ENCODE results near the gene CASP7.

CASP7 gene

DNA sequence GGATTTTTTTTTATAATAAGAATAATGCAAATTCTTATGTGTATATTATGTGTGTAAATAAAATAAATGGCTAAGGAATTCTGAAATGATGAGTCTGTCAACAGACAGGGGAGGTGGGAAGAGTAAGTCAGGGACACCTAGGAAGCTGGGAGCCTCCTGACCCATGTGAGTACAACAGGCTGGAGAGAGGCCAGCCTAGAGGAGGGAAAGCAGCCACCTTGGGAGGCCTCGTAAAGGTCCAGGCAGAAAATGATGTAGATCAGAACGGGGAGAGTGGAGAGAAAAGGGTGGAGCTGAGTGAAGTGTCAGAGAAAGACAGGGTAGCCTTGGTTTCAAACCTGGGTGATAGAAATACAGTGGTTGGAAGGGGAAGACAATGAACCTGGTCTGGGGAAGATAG lies 22.8 kb upstream of the CASP7 start:
- TF ChIP-seq GATA3 (IDR thresholded peaks at IDR 0.05; ENCODE audit: low read depth, low read length) (no peak), GATA2 (IDR thresholded peaks at IDR 0.05; ENCODE audit: low read depth, low read length) (no peak)

DNA sequence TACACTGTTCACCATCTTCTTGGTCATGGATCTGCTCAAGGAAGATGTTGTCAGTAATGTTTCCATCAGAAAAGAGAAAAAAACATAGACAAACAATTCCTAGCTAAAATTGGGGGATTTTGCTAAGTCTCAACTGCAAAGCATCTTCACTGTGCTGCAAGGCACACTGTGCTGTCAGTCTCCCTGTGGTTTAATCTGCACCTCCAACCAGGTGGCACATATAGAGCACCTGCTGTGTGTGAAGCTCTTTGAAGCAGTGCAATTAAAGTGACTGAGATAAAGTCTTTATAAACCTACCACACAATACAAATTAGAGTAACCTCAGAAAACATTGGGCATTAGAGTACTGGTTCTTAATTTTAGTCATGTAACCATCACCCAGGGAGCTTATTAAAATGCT lies 22.2 kb upstream of the CASP7 start:
- TF ChIP-seq GATA3 (IDR thresholded peaks at IDR 0.05; ENCODE audit: low read depth, low read length) (no peak), GATA2 (IDR thresholded peaks at IDR 0.05; ENCODE audit: low read depth, low read length) (no peak)

DNA sequence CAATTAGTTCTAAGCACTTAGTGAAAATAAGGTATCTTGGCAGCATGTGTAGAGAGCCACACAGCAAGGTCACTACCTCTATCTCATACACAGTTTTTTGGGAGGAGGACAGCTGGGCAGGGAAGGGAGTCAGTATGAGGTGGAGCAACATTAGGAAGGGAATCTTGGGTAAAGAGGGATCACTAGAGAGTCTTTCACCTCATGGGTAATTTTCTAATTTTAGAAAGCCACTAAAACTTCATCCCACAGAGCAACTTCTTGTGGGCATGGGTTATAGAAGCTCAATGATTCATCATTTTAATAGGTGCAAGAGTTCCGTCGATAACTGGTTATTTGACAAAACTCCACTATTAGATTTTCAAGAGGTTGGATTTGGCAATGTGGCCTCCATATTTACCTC lies 18.4 kb upstream of the CASP7 start:
- TF ChIP-seq GATA3 (IDR thresholded peaks at IDR 0.05; ENCODE audit: low read depth, low read length) (no peak), GATA2 (IDR thresholded peaks at IDR 0.05; ENCODE audit: low read depth, low read length) (no peak)

DNA sequence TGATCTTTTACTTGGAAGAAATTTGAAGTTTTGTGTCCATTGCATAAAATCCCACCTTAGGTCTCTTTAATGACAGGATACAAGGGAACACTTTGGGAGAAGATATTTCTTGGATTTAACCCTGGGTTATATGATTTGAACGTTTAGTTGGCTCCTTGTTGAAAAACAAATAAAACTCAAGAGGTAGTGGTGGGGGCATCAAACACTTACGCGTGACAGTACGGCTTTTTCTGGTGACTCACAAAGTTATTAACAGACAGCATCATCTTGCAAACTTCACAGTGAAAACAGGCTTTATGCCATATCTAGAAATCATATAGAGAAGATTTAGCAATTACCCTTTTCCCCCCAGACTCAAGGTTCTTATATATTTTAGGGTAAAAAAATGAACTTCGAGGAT lies 16.6 kb upstream of the CASP7 start:
- TF ChIP-seq GATA2 (IDR thresholded peaks at IDR 0.05; ENCODE audit: low read depth, low read length) (no peak), GATA3 (IDR thresholded peaks at IDR 0.05; ENCODE audit: low read depth, low read length) (no peak)

DNA sequence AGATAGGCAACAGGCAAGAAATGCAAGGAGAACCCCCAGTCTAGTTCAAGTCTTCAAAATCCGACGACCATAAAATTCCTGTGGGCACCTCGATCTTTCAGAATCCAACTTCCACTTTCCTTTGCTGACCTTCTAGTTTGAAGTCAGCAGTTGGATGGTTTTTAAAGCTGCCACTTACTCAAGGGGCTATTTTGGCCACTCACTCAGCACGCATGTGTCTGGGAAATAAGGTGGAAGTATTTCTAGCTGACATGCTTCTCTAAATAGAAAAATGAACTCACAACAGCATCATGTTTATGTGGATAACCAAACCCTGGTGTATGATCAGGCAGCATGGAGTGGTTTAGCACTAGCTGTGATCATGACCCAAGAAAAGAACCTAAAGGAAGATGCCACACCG lies 15.8 kb upstream of the CASP7 start, which contains the start of gene NRAP:
NRAP (minus strand) TSS at position 134 of the 400 bp plus-strand sequence. CDS start 159 bp downstream, outside the sequence.
- TF ChIP-seq GATA3 (IDR thresholded peaks at IDR 0.05; ENCODE audit: low read depth, low read length) (no peak), GATA2 (IDR thresholded peaks at IDR 0.05; ENCODE audit: low read depth, low read length) (no peak)

DNA sequence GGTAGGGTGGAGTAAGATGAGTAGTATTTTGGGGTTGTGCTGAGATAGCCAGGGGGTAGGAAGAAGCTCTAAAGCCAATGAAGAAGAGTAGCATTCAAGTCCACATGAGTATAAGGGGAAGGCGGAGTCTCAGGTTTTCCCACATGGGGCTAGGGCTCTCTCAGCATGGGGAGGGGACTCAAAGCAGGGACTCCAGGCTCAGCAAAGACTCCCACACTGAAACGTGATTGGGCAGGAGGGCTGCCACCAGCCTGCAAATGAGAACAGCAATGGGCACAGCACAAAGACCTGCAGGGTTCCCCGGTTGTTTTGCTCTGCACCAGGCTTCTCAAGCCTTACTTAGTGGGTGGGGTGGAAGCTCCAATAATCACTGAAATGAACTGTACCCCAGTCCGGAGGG lies 14.4 kb upstream of the CASP7 start:
- TF ChIP-seq GATA3 (IDR thresholded peaks at IDR 0.05; ENCODE audit: low read depth, low read length), result no peak
- no peak for TF ChIP-seq GATA2 (IDR thresholded peaks at IDR 0.05; ENCODE audit: low read depth, low read length)

DNA sequence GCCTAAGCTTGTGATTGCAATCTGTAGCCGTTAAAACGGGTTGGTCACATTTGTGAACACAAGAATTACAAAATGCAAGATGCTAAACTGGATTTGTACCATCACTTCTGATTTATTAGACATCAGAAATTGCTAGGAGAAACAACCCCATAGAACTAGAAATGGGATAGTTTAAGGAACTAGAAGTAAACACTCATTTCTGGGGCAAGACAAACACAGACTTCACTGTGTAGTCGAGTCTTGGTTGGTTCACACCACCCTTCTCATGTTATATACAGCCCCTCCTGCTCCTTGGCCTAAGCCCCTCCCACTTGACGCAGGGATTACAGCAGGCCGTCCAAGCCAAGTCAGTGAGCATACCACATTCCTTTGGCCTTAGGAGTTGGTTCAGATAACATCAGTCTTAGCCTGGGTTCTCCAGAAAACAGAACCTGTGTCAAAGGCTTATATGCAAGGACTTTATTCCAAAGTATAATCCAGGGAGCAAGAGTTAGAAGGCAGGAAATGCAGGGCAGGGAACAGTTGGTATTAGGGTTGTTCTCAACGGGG lies 13.8 kb upstream of the CASP7 start:
- no peak for TF ChIP-seq GATA2 (IDR thresholded peaks at IDR 0.05; ENCODE audit: low read depth, low read length)
- TF ChIP-seq GATA3 (IDR thresholded peaks at IDR 0.05; ENCODE audit: low read depth, low read length), result no peak

DNA sequence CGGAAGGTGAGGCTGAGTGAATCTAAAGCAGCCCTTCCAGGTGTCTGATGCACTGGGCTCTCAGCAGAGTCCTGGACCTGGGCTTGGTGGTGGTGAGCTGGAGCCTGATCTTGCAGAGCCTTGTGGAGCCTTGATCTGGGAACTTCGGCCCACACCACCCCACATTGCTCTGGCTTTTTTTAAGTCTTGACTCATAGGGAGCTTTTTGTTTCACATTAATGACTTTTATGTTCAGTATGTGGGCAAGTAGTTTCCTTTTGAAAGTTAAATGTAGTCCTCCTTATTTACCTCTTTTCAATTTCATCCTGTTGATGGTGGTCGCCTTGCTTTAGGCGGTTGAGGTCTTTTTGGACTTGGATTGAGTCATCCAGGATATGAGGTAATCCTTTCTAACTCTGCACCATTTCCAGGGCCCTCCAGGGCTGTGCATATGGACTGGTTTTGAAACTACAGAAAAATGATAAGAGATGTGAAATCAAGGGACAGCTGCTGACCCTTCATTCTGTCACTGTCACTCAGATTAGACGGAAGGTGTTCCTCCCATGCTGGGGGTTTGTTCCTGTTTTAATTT lies 12.9 kb upstream of the CASP7 start:
- TF ChIP-seq GATA2 (IDR thresholded peaks at IDR 0.05; ENCODE audit: low read depth, low read length) (no peak), GATA3 (IDR thresholded peaks at IDR 0.05; ENCODE audit: low read depth, low read length) (no peak)

DNA sequence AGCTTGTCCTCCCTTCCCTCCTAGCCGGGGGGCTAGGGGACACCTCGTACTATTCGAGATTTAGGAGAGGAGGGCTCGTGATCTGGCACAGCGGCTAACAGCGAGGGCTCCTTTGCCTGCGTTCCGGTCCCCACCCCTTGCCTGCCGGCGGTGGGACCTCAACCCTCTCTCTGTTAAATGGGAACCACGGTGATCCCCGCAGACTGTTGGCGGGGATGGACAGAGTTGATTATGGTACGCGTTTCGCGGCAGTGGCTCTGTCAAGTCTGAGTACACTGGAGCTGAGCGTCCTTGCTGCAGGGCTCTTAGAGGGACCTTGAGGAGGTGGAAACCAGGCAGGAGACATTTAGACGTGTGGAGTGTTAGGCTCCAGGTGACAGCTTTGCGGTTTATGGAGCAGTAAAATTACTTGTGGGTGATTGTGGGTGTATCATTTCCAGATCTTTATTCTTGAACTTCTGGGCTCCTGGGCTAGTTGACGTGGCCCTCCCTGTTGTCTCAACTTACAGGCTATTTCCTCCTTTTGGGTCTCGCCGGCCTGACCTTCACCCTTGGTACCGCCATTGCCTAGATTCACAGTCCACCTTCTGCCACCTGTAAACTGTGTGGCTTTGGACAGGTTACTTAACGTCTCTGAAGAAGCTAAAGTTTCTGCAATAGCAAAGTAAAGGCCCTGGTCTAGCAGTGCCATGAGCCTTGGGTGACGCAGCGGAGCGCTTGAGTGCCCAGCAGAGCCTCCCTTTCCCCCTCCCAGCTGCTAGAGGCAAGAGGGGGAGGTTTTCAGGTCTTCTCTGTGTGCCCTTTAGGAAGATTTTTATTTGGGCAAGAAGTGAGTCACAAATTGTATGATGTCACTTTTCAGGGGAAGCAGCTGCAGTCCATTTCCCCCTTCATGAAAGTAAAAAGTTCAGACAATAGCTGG lies 739 bp downstream of the CASP7 start:
- no peak for TF ChIP-seq GATA2 (IDR thresholded peaks at IDR 0.05; ENCODE audit: low read depth, low read length)
- no peak for TF ChIP-seq GATA3 (IDR thresholded peaks at IDR 0.05; ENCODE audit: low read depth, low read length)

DNA sequence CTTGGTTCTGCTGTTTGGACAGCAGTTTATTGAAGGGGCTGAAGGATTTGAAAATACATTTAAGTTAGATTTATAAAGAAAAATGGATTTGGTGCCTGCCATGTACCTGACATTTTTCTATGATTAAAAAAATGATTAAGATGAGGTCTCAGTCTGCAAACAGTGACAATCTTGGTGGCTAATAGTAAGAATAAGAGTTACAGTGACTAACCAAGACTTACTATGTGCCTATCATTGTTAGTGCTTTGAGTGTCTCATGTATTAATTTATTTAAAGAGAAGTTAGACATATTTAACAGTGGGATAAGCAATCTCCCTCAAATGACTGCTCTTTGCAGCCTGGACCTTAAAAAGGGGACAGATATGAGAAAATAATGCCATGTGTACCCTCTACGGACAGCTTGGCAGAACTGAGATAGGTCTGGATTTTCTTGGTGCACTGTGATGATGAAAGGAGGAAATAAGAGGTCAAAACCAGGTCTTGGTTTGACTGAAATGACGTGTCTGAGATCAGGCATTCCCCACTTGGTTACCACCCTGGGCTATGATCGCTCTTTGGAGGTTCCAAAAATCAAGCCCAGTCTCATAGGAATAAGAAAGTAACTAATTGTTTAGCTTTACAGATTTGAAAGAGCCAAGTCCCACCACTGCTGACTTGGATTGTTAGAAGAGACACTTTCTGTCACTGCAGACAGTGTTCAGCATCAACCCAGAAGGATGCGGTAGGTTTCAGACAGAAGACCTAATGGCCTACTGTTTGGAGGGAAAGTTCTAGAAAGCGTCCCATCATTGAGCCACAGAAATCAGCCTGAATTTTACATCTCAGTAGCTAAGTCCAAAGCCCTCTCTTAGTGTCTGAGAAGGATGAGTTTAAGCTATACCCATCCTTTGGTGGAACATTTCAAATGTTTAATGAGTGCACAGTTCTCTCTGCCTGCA lies 2.1 kb downstream of the CASP7 start:
- TF ChIP-seq GATA3 (IDR thresholded peaks at IDR 0.05; ENCODE audit: low read depth, low read length) (no peak), GATA2 (IDR thresholded peaks at IDR 0.05; ENCODE audit: low read depth, low read length) (no peak)

DNA sequence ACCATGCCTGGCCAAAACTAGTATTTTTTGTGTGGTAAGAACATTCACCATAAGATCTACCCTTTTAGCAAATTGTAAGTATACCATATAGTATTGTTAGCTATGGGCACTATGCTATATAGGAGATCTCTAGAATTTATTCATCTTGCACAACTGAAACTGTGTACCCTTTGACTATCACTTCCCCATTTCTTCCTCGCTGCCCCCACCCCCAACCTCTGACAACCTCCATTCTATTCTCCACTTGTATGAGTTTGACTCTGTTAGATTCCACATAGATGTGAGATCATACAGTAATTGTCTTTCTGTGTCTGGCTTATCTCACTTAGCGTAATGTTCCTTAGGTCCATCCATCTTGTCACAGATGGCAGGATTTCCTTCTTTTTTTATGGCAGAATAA lies 3.6 kb downstream of the CASP7 start:
- TF ChIP-seq GATA2 (IDR thresholded peaks at IDR 0.05; ENCODE audit: low read depth, low read length) (no peak), GATA3 (IDR thresholded peaks at IDR 0.05; ENCODE audit: low read depth, low read length) (no peak)

DNA sequence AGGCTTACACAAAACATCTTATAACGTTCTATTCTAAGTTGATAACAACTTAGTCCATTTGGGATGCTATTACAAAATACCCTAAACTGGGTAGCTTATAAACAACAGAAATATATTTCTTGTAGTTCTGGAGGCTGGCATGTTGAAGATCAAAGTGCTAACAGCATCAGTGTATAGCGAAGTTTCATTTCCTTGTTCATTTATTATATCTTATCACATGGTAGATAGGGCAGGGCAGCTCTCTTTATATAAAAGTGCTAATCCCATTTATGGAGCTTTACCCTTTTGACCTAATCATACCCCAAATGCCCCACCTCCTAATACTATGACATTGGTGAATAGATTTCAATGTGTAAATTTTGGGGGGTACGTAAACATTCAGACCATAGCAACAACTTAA lies 6.3 kb downstream of the CASP7 start:
- TF ChIP-seq GATA3 (IDR thresholded peaks at IDR 0.05; ENCODE audit: low read depth, low read length) (no peak), GATA2 (IDR thresholded peaks at IDR 0.05; ENCODE audit: low read depth, low read length) (no peak)

DNA sequence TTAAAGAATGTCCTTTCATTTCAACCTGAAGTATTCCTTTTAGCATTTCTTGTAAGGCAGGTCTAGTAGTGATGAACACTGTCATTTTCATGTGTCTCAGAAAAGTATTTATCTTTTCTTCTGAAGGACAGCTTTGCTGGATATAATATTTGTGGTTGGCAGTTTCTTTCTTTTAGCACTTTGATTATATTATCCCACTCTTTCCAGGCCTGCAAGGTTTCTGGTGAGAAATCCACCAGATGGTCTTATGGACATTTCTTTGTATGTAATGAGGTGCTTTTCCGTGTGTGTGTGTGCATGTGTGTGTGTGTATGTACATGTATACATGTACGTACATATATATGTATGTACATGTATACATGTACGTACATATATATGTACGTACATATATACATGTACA lies 7.3 kb downstream of the CASP7 start:
- TF ChIP-seq GATA3 (IDR thresholded peaks at IDR 0.05; ENCODE audit: low read depth, low read length), result no peak
- no peak for TF ChIP-seq GATA2 (IDR thresholded peaks at IDR 0.05; ENCODE audit: low read depth, low read length)

DNA sequence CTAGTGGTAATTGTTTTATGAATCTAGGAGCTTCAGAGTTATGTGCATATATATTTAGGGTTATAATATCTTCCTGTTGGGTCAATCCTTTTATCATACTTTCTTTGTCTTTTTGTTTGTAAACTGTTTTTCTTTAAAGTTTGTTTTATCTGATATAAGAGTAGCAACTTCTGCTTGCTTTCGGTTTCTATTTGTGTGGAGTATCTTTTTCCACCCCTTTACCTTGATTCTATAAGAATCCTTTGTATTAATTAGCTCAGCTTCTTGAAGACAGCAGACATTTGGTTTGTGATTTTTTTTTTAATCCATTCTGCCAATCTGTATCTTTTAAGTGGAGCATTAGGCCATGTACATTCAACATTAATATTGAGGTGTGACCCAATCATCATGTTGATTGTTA lies 9.3 kb downstream of the CASP7 start:
- no peak for TF ChIP-seq GATA2 (IDR thresholded peaks at IDR 0.05; ENCODE audit: low read depth, low read length)
- no peak for TF ChIP-seq GATA3 (IDR thresholded peaks at IDR 0.05; ENCODE audit: low read depth, low read length)
